HG03575 (cell line): Measurements from ENCODE around the gene EIF3M.
"Not testable (repeated sequence)": the region's sequence is repeated elsewhere in the genome, so short reads cannot be mapped to it uniquely, and the experiment has no call there.

Source experiments
- ATAC-seq: cut with Tn5 transposase; IDR thresholded peaks from one replicate; pipeline ENCODE4 v1.9.1; 2021; ENCODE audit not compliant: unreplicated experiment, insufficient number of reproducible peaks, low FRiP score; ENCODE audit errors: extremely low read depth

EIF3M gene

DNA sequence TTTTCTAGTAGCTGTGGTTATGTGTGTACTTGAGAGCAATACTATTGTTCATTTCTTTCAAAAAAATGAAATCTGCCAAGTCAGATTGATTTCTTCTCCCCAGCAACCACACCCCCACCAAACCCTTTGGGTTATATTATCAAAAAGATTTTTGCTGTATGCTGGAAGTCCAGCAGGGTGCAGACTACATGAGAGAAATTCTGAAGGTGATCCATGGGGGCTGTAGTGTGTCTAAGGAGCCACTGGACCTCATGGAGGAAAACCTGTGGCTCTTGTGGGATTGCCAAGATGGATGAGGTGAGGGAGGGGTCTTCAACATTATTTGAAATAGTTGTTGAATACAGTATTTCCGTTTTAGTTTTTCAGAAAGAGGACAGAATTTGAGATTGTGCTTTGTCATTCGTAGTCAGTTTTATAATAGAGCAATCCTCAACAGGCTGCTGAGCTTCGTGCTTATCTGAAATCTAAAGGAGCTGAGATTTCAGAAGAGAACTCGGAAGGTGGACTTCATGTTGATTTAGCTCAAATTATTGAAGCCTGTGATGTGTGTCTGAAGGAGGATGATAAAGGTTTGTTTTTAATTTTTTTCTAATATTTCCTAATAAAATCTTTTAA, 3.1 kb downstream of the EIF3M start:
- ATAC-seq, result no peak

DNA sequence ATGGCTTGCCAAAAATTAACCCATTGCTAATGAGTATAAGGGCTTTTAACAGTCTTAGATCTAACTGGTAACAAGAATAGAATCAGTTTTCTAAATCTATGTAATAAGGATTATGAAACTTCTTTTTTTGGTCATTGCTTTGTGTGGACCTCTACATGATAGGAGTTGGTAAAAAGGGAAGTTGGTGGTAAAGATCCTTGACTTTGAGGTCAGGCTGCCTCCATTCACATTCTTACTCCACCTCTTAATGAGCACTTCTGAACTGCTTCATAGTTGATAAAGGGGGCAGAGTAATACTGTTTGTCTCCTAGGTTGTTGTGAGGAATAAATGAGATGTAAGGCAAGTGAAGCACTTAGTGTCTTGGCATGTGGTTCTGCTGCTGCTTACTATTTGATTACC, 10.6 kb downstream of the EIF3M start:
- no peak for ATAC-seq

DNA sequence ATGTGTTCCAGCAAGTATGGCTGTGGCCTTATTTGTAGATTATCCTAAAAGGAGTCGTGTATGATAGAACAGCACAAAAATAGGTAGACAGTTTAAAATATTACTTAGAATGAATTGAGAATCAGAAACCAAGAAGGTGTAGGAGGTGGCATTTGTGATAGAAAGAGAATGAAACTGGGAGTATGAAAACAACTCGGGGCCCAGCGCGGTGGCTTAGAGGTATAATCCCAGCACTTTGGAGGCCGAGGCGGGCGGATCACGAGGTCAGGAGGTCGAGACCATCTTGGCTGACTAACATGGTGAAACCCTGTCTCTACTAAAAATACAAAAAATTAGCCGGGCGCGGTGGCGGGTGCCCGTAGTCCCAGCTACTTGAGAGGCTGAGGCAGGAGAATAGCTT, 12.5 kb downstream of the EIF3M start:
- ATAC-seq, result not testable (repeated sequence)

DNA sequence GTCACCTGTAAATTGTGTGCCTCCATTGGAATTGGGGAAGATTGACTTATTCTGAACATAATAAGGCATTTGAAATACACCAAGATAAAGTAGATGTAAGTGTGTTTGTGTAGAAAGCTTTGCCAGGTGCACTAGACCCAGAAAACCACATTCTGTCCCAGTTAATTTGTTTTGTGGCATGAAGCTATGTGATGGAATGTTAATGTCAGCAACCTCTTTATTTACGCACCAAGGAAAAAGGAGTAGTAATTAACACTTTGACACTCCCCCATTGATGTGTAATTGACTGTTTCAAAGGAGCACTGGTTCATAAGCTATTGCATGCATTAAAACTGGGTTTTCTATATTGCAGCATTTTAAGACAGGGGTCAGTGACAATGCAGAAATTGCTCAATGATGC, 14.3 kb downstream of the EIF3M start:
- ATAC-seq, result no peak

DNA sequence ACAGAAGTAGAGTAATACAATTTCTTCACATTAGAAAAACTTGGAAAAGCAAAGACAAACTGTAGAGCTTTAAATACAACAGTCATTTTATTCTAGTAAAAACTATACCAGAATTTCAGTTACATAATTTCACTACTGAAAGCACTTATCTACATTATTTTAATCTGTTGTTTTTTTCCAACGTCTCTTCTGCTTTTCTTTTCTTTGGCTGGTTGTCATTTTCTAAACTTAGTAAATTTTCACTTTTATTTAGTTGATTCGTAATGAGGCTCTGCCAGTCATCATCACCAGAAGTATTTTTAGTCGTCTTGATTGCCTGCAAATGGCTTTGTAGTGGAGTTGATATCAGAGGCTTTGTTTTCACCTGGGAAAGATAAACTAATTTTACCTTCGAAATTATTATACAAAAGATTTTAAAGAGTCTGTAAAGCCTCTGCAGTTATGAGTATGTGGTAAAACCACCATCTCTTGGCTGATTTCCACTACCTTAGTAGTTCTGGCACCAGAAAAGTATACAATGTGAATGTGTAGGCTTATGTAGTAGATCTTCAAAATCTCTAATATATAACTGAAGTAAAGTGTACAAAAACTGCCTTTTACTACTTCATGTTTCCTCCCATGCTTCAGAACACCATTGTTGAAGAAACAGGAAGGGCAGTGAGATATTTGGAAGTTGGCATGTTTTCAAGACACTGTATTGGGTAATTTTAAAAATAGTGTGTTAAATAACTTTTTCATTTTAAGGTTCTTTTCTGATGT, 19.2 kb downstream of the EIF3M start:
- ATAC-seq, result no peak

DNA sequence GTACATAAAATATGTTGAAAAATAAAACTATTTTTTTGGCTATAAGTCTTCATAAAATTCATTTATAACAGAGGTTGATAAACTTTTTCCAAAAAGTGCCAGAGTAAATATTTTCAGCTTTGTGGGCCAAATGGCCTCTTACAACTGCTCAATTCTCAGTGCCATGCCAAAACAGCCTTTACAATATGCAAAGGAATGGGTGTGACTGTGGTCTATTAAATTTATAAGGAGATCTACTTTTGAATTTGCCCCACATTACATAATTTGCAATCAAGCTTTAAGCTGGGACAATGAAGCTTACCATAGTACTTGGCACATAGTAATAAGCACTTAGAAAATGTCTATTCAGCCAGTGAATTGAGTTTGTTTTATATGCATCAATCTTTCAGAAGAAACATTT, 22.6 kb downstream of the EIF3M start:
- ATAC-seq, result no peak

DNA sequence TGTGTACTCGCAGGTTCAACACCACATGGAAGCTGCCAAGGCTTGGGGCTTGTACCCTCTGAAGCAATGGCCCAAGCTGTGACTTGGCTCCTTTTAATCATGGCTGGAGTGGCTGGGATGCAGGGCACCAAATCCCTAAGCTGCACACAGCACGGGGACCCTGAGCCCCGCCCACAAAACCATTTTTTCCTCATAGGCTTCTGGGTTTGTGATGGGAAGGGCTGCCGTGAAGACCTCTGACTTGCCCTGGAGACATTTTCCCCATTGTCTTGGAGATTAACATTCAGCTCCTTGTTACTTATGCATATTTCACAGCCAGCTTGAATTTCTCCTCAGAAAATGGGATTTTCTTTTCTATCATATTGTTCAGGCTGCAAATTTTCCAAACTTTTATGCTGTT, 25.2 kb downstream of the EIF3M start:
- ATAC-seq, result not testable (repeated sequence)

DNA sequence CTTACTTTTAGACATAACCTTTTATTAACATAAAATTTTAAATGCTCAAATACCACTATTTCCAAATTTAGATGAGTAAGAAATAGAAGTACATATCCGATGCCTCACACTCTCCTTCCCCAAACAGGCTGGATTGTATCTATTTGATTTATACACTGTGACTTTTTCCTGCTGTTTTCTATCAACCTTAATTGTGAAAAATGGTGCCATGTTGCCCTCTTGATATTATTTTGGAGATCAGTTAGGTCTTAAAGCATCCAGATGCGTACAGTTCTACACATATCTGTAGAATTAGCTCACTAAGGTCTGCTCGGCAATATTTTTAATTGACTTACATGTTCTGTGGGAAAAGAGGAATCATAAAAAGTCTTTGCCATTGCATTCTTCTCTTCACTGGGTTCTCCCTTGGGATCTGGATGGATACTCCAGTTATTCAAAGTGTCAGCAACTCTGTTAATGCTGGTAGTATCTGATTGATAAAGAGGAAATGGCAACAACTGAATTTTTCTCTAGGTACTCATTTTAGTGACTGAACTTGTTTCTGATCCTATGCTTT, 27.2 kb downstream of the EIF3M start:
- ATAC-seq, result no peak

DNA sequence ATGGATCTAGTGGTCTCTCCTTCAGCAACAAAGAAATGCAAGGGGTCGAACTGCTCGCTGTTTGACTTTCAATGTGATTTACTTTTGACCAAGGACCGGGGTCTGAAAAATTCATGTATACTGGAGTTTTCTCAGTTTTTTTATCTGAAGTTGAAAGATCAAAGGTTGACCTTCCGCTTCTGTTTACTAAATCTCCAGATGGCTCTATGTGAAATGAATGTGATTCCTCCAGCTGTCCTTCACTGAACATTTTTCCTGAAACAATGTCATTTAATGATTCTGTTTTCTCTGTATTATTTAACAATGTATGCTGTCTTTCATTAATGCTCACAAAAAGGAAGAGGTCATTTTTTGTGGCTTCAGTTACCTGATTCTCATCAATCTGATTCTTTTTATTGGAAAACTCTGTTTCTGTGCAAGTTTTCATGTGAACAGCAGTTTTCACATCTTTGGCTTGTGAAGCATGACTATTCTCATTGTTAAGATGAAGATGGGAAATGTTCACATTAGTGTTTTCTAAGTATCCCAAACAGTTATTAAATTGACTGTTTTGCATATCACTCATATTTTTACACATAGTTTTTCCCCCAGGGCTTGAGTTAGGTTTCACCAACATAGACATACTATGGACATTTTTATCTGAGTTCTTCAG, 30.0 kb downstream of the EIF3M start:
- no peak for ATAC-seq

DNA sequence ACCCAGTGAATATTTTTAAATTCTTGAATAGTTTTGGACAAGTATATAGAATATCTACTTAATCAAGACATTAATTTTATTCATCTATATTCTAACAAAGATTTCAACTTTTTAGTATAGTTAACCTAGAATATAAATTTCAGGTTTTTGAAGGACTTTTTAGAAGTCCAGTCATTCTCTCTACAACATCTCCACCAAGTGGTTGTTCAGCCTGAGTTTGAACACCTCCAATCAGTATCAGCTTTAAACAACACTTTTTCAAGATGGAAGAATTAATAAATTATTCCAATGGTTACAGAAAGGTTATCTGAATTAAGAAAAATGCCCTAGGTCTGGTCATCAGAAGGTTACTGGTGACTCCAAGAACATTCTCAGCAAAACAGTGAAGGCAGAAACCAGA, 31.8 kb downstream of the EIF3M start:
- ATAC-seq, result no peak

DNA sequence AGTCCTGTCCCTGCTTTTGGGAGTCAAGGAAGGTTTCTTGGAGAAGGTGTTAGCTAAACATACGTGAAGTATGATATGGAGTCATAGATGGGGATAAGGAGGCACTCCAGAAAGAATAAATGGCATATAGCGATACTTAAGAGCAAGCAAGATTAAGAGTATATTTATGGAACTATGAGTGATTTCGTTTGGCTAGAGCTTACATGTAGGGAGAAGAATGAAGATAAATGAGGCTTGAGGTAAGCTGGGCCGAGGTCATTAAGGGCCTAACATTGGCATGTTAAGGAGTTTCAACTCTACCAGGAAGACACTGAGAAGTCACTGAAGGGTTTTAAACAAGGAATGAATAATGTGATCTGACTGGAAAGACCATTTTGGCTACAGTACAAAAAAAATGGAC, 33.3 kb downstream of the EIF3M start:
- no peak for ATAC-seq

DNA sequence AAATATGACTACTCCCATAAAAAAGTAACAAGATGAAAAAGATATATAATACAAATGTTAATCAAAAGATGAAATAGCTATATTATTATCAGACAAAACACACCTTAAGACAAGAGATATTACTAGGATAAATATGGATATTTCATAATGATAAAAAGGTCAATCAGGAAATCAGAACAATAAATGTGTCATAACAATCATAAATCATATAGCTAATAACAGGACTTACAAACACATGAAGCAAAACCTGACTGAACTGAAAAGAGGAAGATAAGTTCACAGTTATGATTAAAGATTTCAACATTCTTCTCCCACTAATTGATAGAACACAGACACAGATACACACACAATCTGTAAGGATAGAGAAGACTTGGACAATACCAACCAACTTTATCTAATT, 47.2 kb downstream of the EIF3M start:
- no peak for ATAC-seq

DNA sequence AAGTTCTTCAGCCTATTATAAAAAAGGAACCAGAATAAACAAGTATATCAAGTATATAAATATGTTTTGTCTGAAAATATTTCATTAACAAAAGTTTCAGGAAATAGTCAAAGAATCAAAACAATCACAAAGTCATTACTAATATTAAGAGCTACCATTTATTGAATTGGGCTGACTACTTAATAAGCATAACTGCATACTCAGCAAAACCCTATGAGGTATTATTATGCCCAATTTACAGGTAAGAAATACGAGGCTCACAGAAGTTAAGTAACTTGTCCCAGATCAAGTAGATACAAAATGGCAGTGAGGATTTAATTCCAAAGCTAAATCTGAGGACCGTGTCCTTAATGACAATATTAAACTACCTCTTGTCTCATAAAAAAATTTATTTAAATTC, 52.2 kb downstream of the EIF3M start:
- no peak for ATAC-seq

DNA sequence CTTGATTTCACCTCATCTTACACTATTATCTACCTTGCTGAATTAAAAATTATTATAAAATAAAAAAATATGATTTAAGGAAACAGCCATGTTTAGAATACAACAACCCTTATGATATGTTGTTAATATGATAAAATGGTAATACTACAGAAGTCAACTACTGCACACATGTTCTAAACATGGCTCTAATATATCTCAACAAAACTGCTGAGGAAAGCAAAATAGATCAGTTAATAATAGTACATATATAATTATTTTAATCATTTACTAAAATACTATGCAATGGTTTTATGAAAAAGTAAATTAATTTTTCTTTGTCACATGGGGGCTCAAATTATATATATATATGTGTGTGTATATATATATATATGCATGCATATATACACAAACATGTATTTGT, 57.7 kb downstream of the EIF3M start:
- ATAC-seq, result no peak

DNA sequence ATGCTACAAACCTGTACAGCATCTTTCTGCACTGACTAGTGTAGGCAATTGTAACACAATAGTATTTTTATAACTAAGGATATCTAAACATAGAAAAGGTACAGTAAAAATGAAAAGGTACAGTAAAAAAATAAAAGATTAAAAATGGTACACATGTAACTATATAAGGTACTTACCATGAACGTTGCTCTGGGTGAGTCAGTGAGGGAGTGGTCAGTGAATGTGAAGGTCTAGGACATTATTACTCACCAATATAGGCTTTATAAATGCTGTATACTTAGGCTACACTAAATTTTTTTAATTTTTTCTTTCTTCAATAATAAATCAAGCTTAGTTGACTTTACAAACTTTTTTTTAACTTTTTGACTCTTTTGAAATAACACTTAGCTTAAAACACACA, 59.9 kb downstream of the EIF3M start:
- ATAC-seq, result no peak
